GM18868 (cell line): ENCODE results near the gene CLPX.
"Not testable (repeated sequence)": the region's sequence is repeated elsewhere in the genome, so short reads cannot be mapped to it uniquely, and the experiment has no call there.

Experiments used
- ATAC-seq: cut with Tn5 transposase; IDR thresholded peaks from one replicate; pipeline ENCODE4 v1.9.1; 2021; ENCODE audit warnings: mild to moderate bottlenecking, moderate library complexity; ENCODE audit not compliant: unreplicated experiment

Gene CLPX

GRCh38 chr15:65207280-65207840 is 22.2 kb upstream of the CLPX start:
- no peak for ATAC-seq

GRCh38 chr15:65206750-65207149 is 21.6 kb upstream of the CLPX start:
- ATAC-seq = no peak

GRCh38 chr15:65204931-65205660 is 20.0 kb upstream of the CLPX start:
- no peak for ATAC-seq

- ATAC-seq = no peak
These were observed 19.2 kb upstream of the CLPX start for GRCh38 chr15:65204236-65204930.

GRCh38 chr15:65201918-65202317 is 16.8 kb upstream of the CLPX start:
- no peak for ATAC-seq

- no peak for ATAC-seq
These were observed 13.4 kb upstream of the CLPX start for GRCh38 chr15:65198571-65198970.

GRCh38 chr15:65197337-65197645 is 12.1 kb upstream of the CLPX start:
- no peak for ATAC-seq

- no peak for ATAC-seq
These were observed 11.6 kb upstream of the CLPX start for GRCh38 chr15:65196637-65197336.

- no peak for ATAC-seq
These were observed 10.4 kb upstream of the CLPX start for GRCh38 chr15:65195548-65195923.

GRCh38 chr15:65194826-65195547 is 9.8 kb upstream of the CLPX start:
- ATAC-seq = no peak

- ATAC-seq = no peak
These were observed 6.9 kb upstream of the CLPX start for GRCh38 chr15:65192016-65192415.

- ATAC-seq = no peak
These were observed 4.1 kb upstream of the CLPX start for GRCh38 chr15:65189102-65189740.

- not testable (repeated sequence) for ATAC-seq
These were observed 3.3 kb upstream of the CLPX start for GRCh38 chr15:65188472-65188871.

- ATAC-seq = peak; percentile 23
These were observed 756 bp downstream of the CLPX start for GRCh38 chr15:65184305-65184867.

GRCh38 chr15:65183865-65184159 is 1.3 kb downstream of the CLPX start:
- no peak for ATAC-seq

- no peak for ATAC-seq
These were observed 2.6 kb downstream of the CLPX start for GRCh38 chr15:65182538-65182937.

- ATAC-seq = not testable (repeated sequence)
These were observed 3.4 kb downstream of the CLPX start for GRCh38 chr15:65181582-65182353.

GRCh38 chr15:65180167-65180566 is 5.0 kb downstream of the CLPX start:
- ATAC-seq = no peak

GRCh38 chr15:65177901-65178300 is 7.2 kb downstream of the CLPX start:
- ATAC-seq = no peak

GRCh38 chr15:65176056-65176455 is 9.1 kb downstream of the CLPX start:
- no peak for ATAC-seq
